DMS153 treated with DMSO at 0.1 percent for 48 hours (cell line): ENCODE results near the gene CRYBB1.

ENCODE experiments used
- DNase-seq: peaks from one replicate; lab custom pipeline; 2025; ENCODE audit not compliant: unreplicated experiment; lab: John Stamatoyannopoulos, UW

Gene CRYBB1

DNA sequence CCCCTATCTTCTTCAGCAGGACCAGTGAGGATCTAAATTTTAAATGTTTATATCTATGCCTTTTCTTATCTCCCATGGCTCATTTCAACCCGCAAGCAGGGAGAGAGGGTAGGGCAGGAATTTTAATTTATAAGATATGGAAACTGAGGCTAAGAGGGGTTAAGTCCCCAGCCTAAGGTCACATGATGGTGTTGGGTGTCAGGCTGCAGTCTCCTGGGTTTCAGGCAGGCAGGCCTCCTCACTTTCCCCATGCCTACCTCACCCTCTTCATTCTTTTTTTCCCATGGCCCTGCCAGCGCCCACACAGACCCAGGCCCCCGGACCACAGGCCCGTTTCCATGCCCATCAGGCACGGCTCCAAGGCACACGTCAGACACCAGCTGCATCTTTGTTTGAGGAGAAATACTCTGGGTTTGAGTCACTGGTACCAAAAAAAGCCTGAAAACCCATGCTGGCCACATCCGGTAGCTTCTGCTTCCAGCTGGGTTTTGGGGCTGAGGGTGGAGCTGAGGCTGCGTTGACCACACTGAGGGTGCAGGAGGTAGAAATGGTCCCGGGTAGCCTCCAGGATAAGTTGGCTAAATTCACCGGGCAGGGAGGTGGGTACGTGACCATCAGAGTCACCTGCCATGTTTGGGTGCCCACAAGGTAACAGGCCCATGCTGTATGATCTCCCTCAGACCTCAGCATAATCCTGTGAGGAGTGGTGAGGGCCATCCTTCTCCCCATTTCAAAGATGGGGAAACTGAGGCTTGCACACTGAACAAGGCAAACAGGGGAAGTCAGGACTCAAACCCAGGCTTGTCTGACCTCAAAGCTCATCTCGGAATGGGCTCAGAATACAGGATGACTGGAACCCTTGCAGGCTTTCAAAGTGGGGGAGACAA lies 7.5 kb downstream of the CRYBB1 start:
- DNase-seq, result no peak

DNA sequence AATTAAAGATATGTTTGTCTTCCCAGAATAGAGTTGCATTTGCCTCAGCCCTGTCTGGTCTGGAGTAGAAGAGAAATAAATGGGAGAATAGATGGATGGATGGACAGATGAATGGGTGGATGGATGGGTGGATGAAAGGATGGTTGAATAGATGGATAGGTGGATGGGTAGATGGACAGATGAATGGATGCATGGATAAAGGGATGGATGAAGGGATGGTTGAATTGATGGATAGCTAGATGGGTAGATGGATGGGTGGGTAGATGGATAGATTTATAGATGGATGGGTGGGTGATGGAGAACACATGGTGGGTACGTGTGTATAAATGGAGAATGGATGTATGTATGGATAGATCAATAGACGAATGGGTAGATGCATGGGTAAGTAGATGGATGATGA lies 8.5 kb downstream of the CRYBB1 start:
- no peak for DNase-seq

DNA sequence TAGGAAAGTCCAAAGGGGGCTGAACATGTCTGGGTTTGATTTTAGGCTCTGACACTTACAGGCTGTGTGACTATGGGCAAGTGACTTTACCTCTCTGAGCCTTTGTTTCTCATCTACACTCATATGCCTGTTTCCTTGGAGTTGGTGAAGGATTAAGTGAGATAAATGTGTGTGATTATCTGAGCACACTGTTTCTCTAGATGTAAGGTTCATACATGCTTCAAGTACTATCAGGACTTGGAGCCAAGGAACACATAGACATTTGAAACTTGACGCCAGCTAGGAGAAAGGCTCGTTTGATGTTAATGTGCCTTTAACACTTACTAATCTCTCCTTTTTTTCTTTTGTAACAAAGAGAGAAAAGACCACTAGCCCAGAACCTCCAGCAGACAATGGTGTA lies 9.7 kb downstream of the CRYBB1 start:
- no peak for DNase-seq

DNA sequence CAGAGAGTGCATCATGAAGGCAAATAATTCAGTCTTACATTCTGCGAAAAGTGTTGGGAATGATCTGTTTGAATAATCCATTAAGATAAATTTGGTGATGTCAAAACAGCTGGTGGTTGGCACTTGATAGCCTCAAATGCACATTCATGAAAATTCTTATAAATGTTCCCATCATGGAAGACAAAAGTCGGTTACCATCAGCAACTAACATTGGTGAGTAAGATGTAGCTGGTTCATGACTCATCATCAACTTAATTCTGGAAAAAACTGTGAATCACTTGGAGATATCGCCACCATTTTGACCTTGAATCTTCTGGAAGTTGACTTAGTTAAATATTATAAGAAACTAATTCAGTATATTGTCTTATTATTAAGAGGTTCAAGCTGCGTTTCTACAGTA lies 11.2 kb downstream of the CRYBB1 start:
- DNase-seq, result no peak

DNA sequence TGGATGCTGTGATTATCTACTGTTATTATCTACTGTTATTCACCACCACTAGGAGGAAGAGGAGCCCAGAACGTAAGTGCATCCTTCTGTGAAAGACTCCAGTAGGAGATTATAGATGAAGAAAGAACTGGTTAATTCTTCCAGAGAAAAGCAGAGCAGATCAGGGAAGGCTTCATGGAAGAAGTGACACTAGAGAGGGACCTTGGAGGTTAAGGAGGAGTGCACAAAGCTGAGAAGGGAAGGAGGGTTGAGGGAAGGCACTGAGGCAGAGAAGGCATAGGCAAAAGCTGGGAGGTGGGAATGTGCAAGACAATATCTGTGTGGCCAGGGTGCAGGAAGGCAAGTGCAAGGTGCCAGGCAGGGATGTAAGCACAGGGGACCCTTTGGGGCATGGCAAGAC lies 13.5 kb downstream of the CRYBB1 start:
- no peak for DNase-seq

DNA sequence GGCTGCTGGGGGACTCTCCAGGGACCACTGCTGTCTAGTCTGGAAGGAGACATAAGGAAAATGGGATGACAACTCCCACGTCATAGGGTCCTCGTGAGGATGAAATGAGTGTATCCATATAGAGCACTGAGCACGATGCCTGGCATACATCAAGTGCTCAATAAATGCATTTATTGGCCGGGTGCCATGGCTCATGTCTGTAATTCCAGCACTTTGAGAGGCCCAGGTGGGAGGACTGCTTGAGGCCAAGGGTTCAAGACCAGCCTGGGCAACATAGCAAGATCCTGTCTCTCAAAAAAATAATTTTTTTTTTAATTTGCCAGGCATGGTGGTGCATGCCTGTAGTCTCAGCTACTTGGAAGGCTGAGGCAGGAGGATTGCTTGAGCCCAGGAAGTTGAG lies 15.7 kb downstream of the CRYBB1 start:
- DNase-seq, result no peak

DNA sequence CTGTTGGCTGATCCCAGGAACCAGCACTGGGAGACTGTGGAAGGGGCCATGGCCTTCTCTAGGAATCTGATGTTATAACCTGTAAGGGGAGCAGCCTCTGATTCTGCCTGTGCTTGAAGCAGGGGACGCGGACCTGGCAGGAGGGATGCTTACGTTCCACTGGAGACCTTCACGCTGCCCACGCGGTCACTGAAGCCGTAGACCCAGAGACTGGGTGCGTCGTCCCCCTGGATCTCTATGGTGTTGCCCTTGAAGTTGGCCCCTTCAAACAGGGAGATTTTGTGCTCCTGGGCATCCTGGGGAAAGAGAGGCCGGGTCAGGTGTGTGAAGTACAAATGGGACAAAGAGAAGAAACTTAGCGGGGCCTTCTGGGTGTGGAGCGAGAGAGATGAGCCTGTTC lies 16.1 kb downstream of the CRYBB1 start:
- DNase-seq, result no peak

DNA sequence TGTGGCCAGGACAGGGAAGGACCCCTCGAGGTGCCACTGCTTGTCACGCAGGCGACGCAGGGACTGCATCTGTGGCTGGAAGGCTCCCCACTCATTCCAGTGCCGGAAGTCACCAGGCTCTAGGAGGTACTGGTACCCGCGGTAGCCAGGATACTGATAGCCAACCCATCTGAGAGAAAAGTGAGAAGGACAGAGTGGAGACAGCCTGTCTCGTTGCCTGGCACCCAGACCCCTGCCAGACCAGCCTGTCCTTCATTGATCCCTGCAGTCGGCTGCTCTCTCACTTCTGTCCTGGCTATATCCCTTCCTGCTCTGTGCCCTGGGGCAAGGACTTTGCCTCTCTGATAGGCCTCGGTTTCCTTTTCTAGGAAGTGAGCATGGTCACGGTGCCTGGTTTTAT lies 18.3 kb downstream of the CRYBB1 start:
- DNase-seq, result no peak

DNA sequence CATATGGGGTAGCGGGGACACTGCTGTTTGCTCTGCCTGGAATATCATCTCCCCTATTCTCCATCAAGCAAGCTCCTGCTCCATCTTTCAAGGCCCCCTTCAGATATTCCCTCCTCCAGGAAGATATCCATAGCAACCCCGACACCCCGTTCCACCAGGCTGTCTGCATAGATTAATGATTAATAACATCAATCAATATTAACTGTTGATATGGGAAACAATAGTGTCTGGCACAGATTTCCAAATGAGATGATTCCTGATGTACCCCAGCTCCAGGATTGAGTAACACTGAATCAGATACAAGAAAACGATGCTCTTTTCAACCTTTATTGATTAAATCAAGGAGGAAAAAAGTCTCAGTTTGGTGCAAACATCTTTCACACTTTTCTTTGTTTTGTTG lies 20.3 kb downstream of the CRYBB1 start:
- no peak for DNase-seq

DNA sequence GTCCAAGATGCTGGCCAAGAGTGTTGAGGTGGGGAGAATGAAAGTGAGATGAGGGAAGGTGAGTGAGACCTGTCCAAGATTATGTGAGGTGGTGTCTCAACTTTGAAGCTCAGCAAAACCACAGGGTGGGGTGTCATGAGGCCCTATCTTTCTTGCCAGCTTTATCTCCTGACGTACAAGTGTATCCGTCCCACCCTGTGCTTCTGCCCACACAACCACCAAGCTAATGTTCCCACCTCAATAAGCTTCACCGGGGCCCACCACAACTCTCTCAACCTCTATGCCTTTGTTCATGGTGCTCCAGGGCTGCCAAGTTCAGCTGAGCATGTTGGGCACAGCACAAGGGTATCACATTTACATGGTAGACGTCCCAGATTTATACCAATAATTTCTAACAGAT lies 20.8 kb downstream of the CRYBB1 start:
- no peak for DNase-seq

DNA sequence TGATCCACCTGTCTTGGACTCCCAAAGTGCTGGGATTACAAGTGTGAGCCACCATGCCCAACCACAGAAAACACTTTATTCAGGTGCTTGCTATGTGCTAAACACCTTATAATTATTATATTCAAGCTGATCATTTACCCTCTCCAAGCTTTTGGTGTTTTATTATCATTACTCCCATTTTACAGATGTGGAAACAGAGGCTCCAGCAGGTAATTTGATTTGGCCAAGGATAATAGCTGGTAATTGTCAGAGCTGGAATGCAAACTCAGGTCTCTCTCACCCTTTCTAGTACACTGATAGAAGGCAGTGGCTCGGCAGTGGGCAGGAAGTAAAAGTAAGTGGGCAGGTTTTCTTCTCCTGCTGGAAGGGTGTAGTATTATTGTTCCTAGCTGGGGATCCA lies 24.1 kb downstream of the CRYBB1 start:
- DNase-seq, result no peak

DNA sequence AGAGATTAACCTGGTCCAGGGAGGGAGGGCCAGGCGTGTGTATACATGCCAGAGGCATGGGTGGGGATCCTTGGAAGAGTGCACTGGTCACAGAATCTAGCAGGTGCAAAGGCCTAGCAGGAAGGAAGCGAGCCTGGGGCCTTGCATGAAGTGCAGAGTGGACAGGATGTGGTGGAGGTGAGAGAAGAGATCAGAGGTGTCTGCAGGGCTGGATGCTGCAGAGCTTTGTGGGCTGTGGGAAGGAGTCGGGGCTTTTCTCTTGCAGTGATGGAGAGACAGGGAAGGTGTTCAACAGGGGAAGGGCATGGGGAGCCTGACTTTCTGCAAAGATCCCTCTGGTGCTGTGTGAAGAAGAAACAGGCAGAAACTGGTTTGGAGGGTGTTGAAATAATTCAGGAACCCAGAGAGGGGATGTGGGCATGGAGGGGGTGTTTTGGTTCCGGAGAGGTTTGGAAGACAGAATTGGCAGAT lies 25.4 kb downstream of the CRYBB1 start:
- no peak for DNase-seq

DNA sequence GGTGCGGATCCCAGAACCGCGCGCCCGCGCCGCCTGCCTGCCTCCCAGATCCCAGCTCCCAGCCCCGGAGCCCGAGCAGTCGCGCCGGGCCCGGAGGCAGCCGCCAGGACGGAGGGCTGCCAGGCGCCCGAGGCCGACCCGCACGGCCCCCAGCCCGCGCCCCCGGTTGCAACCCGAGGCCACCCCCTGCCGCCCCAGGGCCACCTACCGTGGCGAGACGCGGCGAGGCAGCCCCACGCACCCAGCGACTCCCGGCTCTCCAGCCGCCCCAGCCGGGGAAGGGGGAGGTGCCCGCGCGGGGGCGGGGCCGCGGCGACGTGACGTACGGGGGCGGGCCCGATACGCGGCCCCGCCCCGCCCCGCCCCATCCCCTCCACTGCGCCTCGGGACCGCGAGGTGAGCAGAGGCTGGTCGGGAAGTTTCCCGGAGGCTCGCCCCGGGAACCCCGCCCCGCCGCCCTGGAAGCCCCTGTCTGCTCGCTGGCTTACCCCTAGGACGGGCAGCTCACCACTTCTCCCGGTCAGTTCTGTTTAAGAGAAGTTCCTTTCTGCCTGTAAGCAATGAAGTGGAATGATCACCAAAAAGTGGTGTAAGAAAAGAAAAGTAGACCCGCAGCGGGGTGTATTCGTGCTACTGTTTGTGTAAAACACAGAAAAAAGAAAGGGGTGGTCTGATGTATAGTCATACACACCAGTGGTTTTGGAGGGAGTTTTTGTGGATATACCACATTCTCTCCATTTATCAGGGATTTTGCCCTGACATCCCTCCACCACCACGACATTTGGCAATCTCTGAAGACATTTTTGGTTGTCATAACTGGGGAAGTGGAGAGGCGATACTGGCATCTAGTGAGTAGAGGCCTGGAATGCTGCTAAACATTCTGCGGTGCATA lies 27.7 kb downstream of the CRYBB1 start, which contains the start of gene TPST2:
Gene TPST2, minus strand, starts transcription at position 288 of the 892 bp plus-strand sequence. CDS start 48,502 bp downstream, outside the sequence.
- DNase-seq, result peak; percentile 29

DNA sequence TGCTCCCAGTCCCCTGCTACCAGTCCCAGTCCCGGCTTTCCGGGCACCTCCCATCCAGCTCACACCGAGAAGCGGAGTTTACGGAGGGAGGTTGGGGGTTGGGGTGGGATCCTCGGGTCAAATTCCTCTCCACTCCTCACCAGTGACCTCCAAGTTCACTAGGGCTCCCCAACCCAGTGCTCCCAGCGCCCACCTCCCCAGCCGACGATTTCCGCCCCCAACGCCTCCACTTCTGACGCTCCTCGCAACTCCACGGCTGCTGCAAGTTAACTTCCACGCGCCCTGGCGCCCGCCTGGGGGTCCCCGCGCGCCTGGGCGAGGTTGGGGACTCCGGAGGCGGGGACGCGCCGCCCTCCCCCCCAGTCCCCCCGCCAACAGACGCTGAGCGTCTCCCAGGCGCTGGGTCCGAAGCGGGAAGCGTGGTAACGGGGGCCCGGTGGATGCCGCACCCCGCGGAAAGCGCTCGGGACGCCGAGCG lies 28.4 kb downstream of the CRYBB1 start:
- DNase-seq, result no peak

DNA sequence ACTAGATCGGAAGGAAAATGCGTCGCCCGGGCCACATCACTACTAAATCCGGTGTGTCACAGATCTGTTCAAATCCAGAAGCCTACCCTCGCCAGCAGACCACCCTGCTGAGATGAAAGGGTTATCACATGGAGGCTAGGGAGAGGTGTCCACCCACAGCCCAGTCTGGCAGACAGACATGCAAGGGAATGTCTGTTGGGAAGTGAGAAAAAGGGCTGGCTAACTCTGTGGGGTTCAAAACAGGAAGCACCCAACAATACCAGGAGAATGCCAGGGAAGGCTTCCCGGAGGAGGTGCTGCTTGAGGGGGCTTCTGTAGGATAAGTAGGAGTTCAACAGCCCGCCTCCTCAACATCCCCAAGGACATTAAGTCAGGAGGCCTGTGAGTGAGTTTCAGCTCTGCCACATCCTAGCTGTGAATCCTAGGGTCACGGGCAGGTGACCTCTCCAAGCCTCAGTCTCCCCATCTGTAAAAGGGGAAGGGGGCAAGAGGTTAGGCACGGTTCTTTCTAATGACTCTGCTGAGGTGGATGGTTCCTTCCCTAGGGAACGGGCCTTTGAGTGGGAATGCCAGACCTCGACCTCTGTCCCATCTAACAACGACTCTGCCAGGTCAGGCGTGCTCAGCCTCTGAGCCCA lies 29.0 kb downstream of the CRYBB1 start:
- no peak for DNase-seq

DNA sequence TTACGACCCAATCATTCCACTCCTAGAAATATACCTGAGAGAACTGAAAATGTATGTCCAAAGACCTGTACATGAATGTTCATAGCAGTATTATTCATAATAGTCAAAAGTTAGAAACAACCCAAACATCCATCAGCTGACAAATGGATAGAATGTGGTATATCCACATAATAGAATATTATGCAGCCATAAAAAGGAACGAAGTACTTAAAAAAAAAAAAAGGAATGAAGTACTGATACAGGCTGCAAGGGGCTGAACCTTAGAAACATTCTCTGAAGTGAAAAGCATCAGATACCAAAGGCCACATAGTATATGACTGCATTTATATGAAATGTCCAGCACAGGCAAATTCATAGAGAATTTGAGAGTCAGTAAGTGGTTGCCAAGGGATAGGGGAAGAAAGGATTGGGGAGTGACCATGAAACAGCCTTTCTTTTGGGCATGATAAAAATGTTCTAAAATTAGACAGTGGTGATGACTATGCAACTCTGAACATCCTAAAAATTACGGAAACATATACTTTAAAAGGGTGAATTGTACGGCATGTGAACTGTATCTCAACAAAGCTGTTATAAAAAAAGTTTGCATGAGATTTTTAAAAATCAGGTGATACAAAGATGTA lies 29.7 kb downstream of the CRYBB1 start:
- no peak for DNase-seq

DNA sequence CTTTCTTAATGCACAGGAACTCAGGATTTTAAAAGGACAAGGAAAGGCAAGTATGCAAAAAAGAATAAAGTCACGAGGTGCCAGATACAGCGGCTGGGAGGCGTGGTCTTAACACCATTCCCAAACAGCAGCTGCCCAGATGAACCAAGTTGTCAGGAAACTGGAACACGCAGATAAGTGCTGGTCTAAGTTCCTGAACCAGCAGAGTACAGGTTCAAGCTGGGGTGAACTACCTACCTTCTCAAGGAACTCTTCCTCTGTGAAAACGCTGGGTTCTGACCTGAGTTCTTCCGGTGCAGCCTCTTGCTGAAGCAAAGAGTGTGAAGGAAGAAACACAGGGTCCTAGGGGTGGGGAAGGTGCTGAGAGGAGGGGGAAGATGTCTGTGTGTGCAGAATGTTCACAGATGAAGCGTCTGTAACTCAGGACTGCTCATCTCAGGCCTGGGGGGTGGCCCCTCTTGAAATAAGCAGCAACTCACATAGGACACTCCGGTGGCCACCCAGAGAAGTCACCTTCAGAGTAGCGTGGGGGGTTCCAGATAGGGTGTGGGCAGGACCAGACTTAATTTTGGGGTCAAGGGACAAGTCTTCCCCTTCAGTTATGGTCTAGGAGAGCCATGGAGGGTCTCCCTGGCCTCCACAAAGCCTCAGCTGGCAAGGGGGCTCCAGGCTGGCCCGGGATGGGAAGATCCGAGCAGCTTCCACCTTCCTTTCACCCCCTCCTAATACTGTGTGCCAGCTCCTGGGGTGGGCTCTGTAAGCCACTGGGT lies 31.1 kb downstream of the CRYBB1 start:
- DNase-seq, result no peak

DNA sequence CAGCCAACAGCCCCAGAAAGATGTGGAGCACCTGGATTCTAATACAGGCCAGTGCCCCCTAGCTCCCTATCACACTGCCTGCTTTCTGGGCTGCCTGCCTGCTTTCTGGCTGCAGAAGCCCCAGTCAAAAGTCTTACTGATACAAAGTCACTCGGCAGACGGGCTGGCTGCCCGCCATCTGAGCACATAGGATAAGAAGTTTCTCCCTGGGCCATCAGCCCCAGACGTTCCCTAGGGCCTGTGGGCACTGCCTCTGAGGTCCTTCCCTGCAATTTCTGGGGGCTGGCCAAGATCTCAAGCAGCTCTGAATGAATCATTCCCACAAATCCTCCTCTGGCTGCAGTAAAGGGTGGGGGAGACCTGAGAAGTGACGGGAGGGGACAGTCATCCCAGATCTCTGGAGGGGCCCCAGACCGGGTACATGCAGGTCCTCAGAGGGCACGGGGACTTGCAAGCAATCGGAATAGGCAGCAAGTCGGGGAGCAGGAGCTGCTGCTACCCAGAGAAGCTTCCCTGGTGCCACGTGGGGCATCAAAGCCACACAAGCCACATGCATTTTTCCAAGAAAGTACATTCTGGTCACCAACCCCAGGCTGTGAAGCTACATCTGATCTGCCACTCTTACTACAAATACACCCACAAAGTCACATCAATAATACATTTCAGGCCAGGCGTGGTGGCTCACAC lies 32.6 kb downstream of the CRYBB1 start:
- no peak for DNase-seq

DNA sequence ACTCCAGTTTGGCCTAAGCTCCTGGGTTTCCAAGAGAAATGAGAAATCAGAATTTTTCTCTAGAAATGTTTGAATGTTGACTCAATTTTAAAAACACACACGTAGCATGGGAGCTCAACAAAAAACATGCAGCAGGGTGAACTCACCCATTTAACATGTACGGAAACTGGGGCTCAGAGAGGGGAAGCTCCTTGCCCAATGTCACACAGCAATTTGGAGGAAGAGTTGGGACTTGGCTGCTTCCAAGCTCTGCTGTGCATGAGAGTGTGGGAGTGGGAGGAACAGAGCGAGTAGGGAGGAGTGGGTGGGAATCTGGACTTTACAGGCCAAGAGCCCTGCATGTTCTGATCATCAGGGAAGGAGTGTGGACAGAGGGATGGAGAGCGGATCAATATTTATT lies 33.8 kb downstream of the CRYBB1 start:
- no peak for DNase-seq
